ENCODE measurements around the gene RBM46. TPM values are rescaled to one million over a fixed set of nuclear protein-coding genes. Genes with fewer than 3 reads are reported as not detected.

Gene RBM46
- total RNA-seq, 2 donors from 2014 or later: 11.9 TPM; not detected in 1

- no peaks in the 10 kb centered on the region for H3K4me1 ChIP-seq (replicated peaks)
- no peaks in the 10 kb centered on the region for H3K27me3 ChIP-seq (replicated peaks; ENCODE audit: insufficient read depth)
- no peaks in the 10 kb centered on the region for H3K36me3 ChIP-seq
- no peak for DNase-seq (ENCODE audit: low spot score)
- H3K4me3 ChIP-seq: no peak overlapping the region
- no peak overlapping the region for H3K27ac ChIP-seq
- WGBS: 54% methylated on average over 8 of the region's 8 CpGs
- TF ChIP-seq POLR2AphosphoS5 (IDR thresholded peaks at IDR 0.05) (no peak), POLR2A (IDR thresholded peaks at IDR 0.05) (no peak), CTCF (IDR thresholded peaks at IDR 0.05) (no peak)
- intact Hi-C loops (cut with DNase I): no loop called here
- H3K9me3 ChIP-seq: no peaks in the 10 kb centered on the region
These were observed 57.6 kb downstream of the RBM46 start for GRCh38 chr4:154838694-154839093.

DNA sequence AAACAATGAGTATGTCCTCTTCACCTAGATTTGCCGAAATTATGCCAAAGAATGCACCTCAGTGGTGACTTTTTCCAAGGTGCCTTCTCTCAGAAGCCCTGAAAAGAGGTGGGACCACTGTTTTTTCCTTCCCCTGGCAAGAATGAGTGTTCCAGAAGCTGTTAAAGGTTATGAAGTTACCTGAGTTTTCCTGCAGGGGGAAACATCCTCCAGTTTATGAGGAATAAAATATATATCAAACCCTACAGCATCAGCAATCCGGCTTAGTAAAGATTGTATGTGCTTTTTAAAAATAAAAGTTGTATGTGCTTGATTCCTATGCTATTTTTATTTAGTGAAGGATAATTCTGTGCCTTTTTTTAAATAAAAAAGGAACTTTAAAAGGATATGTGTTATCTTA lies 73.3 kb downstream of the RBM46 start:
- Histone ChIP-seq H3K4me1 (replicated peaks) (no peaks in the 10 kb centered on the region), H3K4me3 (no peak overlapping the region), H3K27me3 (replicated peaks; ENCODE audit: insufficient read depth) (no peaks in the 10 kb centered on the region), H3K9me3 (no peaks in the 10 kb centered on the region), H3K27ac (no peak overlapping the region), H3K36me3 (no peaks in the 10 kb centered on the region)
- intact Hi-C loops (cut with DNase I): no loop called here
- DNase-seq (ENCODE audit: low spot score): no peak
- TF ChIP-seq POLR2A (IDR thresholded peaks at IDR 0.05): no peak
- TF ChIP-seq CTCF (IDR thresholded peaks at IDR 0.05): no peak
- TF ChIP-seq POLR2AphosphoS5 (IDR thresholded peaks at IDR 0.05): no peak
- WGBS: 29% methylated on average over 2 of the region's 2 CpGs

- Histone ChIP-seq H3K4me1 (replicated peaks) (no peaks in the 10 kb centered on the region), H3K27ac (no peak overlapping the region), H3K27me3 (replicated peaks; ENCODE audit: insufficient read depth) (no peaks in the 10 kb centered on the region), H3K36me3 (no peaks in the 10 kb centered on the region), H3K9me3 (no peaks in the 10 kb centered on the region), H3K4me3 (no peak overlapping the region)
- intact Hi-C loops (cut with DNase I): no loop called here
- 78% methylated on average over 1 of the region's 1 CpG for WGBS
- no peak for TF ChIP-seq POLR2A (IDR thresholded peaks at IDR 0.05)
- TF ChIP-seq CTCF (IDR thresholded peaks at IDR 0.05): no peak
- no peak for TF ChIP-seq POLR2AphosphoS5 (IDR thresholded peaks at IDR 0.05)
- no peak for DNase-seq (ENCODE audit: low spot score)
These were observed 77.1 kb downstream of the RBM46 start for GRCh38 chr4:154858166-154858565.

GRCh38 chr4:154868414-154869194 lies 87.5 kb downstream of the RBM46 start:
- H3K9me3 ChIP-seq: no peaks in the 10 kb centered on the region
- WGBS: 86% methylated on average over 7 of the region's 7 CpGs
- no peak overlapping the region for H3K4me3 ChIP-seq
- intact Hi-C loops (cut with DNase I): no loop called here
- H3K27ac ChIP-seq: no peak overlapping the region
- H3K27me3 ChIP-seq (replicated peaks; ENCODE audit: insufficient read depth): no peaks in the 10 kb centered on the region
- H3K4me1 ChIP-seq (replicated peaks): no peaks in the 10 kb centered on the region
- no peak for TF ChIP-seq POLR2A (IDR thresholded peaks at IDR 0.05)
- no peak for TF ChIP-seq POLR2AphosphoS5 (IDR thresholded peaks at IDR 0.05)
- no peak for TF ChIP-seq CTCF (IDR thresholded peaks at IDR 0.05)
- DNase-seq (ENCODE audit: low spot score): no peak
- H3K36me3 ChIP-seq: no peaks in the 10 kb centered on the region

- Histone ChIP-seq H3K9me3 (no peaks in the 10 kb centered on the region), H3K27me3 (replicated peaks; ENCODE audit: insufficient read depth) (no peaks in the 10 kb centered on the region), H3K4me1 (replicated peaks) (no peaks in the 10 kb centered on the region), H3K4me3 (no peak overlapping the region), H3K36me3 (no peaks in the 10 kb centered on the region), H3K27ac (no peak overlapping the region)
- intact Hi-C loops (cut with DNase I): no loop called here
- no peak for DNase-seq (ENCODE audit: low spot score)
- 69% methylated on average over 3 of the region's 3 CpGs for WGBS
- TF ChIP-seq POLR2AphosphoS5 (IDR thresholded peaks at IDR 0.05) (no peak), POLR2A (IDR thresholded peaks at IDR 0.05) (no peak), CTCF (IDR thresholded peaks at IDR 0.05) (no peak)
These were observed 88.2 kb downstream of the RBM46 start for GRCh38 chr4:154869301-154869700.

All from prostate gland (tissue), 2 donors.